K562 (cell line): ENCODE data around the gene COX6B2. TPM values are rescaled to one million over a fixed set of nuclear protein-coding genes. Genes with fewer than 3 reads are reported as not detected.

Experiments used
- ATAC-seq: fragments of 200-7000 bp; cut with Tn5 transposase; 3 replicates; pipeline ENCODE4 v1.9.1; 2020; ENCODE audit warnings: moderate library complexity
- BruUV-seq: library from RNA; stranded (reverse); fragments of 400-500 nt; replicated peaks from 2 replicates; lab custom pipeline; 2021; lab: Mats Ljungman, UMichigan
- CTCF ChIA-PET: fragments of 300-600 bp; formaldehyde crosslinking; extraction: SDS; loops from one replicate; lab custom pipeline; 2021; ENCODE audit warnings: low intra/inter-chr PET ratio; lab: Yijun Ruan, JAX
- POLR2A ChIA-PET: fragments of 300-600, 350-650 bp; sonication (Branson Sonifier 250); formaldehyde crosslinking; extraction: SDS; loops from one replicate; lab custom pipeline; 2021; ENCODE audit warnings: antibody characterized with exemption, inconsistent platforms; lab: Yijun Ruan, JAX
- DNase-seq, 4 experiments: peaks; one replicate each; pipeline versions ENCODE4 v3.0.0 to v3.0.0-alpha.2; 2011 to 2018; ENCODE audit warnings: low spot score in 3 of 4, mixed read lengths in 3 of 4; ENCODE audit errors: extremely low read depth in 1 of 4
- FAIRE-seq: peaks from 2 replicates; lab custom pipeline; 2011; peaks lifted over from hg19 to GRCh38; lab: Jason Lieb, UNC
- H2AFZ ChIP-seq: 2 replicates; pipeline ENCODE4 v1.6.0; 2011; ENCODE audit warnings: low read depth, low read length, control low read depth, inconsistent platforms
- H3K27ac ChIP-seq: fragments of 200-600 bp; 3 replicates; pipeline ENCODE4 v1.8.0; 2011; ENCODE audit warnings: low read depth, mild to moderate bottlenecking, control low read depth, inconsistent platforms, low read length, moderate library complexity, mixed read lengths; ENCODE audit errors: extremely low read depth
- H3K27me3 ChIP-seq, 2 experiments: fragments of 300-600 bp in 1 of 2; 2 replicates in 1 of 2; 3 replicates in 1 of 2; pipeline versions ENCODE4 v1.6.0 to v1.8.0; 2011; ENCODE audit warnings: inconsistent platforms in 2 of 2, low read length in 2 of 2, mild to moderate bottlenecking in 1 of 2, mixed read lengths in 1 of 2, moderate library complexity in 1 of 2; ENCODE audit not compliant: control insufficient read depth in 2 of 2, insufficient read depth in 2 of 2
- H3K36me3 ChIP-seq: fragments of 300-600 bp; 3 replicates; pipeline ENCODE4 v1.8.0; 2011; ENCODE audit warnings: mild to moderate bottlenecking, low read length, inconsistent platforms; ENCODE audit not compliant: control insufficient read depth, insufficient read depth
- H3K4me1 ChIP-seq, 2 experiments: fragments of 200-600 bp in 1 of 2; replicated peaks in 1 of 2; 2 replicates in 1 of 2; 3 replicates in 1 of 2; pipeline versions ENCODE4 v1.5.1 to v1.8.0; 2011; ENCODE audit warnings: inconsistent platforms in 2 of 2, low read length in 2 of 2, mild to moderate bottlenecking in 1 of 2, mixed read lengths in 1 of 2, moderate library complexity in 1 of 2; ENCODE audit not compliant: control insufficient read depth in 2 of 2, insufficient read depth in 2 of 2
- H3K4me2 ChIP-seq: 2 replicates; pipeline ENCODE4 v1.6.1; 2011; ENCODE audit warnings: low read length, control low read depth, inconsistent platforms, mixed read lengths; ENCODE audit not compliant: insufficient read depth
- H3K4me3 ChIP-seq: fragments of 200-600 bp; sonication (generic), shearing (Covaris generic); 2 replicates; pipeline ENCODE4 v1.5.1; 2016; ENCODE audit warnings: control low read depth, inconsistent platforms
- H3K79me2 ChIP-seq: fragments of 200-600 bp; 3 replicates; pipeline ENCODE4 v1.8.0; 2011; ENCODE audit warnings: low read length, inconsistent platforms; ENCODE audit not compliant: control insufficient read depth, insufficient read depth
- H3K9ac ChIP-seq, 2 experiments: 2 replicates each; pipeline versions ENCODE4 v1.6.0 to v1.6.1; 2011; ENCODE audit warnings: low read depth in 2 of 2, low read length in 2 of 2, control low read depth in 1 of 2, inconsistent platforms in 1 of 2, mild to moderate bottlenecking in 1 of 2, mixed read lengths in 1 of 2; ENCODE audit not compliant: insufficient read depth in 1 of 2
- H3K9me1 ChIP-seq: one replicate; pipeline ENCODE4 v1.6.0; 2011; ENCODE audit warnings: inconsistent platforms, mild to moderate bottlenecking, low read length, moderate library complexity; ENCODE audit not compliant: control insufficient read depth, insufficient read depth
- H3K9me3 ChIP-seq: replicated peaks from 2 replicates; pipeline ENCODE4 v1.5.1; 2011; ENCODE audit warnings: low read depth, low read length, inconsistent platforms; ENCODE audit not compliant: control insufficient read depth, insufficient read depth
- H4K20me1 ChIP-seq: replicated peaks from 2 replicates; pipeline ENCODE4 v1.6.1; 2011; ENCODE audit warnings: low read length, inconsistent platforms, mixed read lengths; ENCODE audit not compliant: control insufficient read depth, insufficient read depth
- BMI1 ChIP-seq: fragments of 150-350 bp; IDR thresholded peaks from 2 replicates; pipeline ENCODE4 v1.6.1; 2014; ENCODE audit warnings: low read length
- CEBPG ChIP-seq, 3 experiments: fragments of 200-800 bp in 1 of 3; sonication (Bioruptor generic) in 1 of 3; sonication (generic) in 1 of 3; formaldehyde crosslinking in 1 of 3; IDR thresholded peaks in 2 of 3; conservative IDR thresholded peaks in 1 of 3; 2 replicates each; pipeline versions ENCODE4 v1.6.1 to v1.8.0; 2016 to 2022; ENCODE audit warnings: missing compliant biosample characterization in 2 of 3, missing genetic modification characterization in 2 of 3, mild to moderate bottlenecking in 1 of 3, missing genetic modification reagents in 1 of 3
- CREM ChIP-seq: IDR thresholded peaks from 2 replicates; pipeline ENCODE4 v1.6.1; 2014; ENCODE audit warnings: antibody characterized with exemption, low read depth
- EP400 ChIP-seq: fragments of 450-650 bp; IDR thresholded peaks from 2 replicates; pipeline ENCODE4 v1.6.1; 2017; ENCODE audit warnings: antibody characterized with exemption, mild to moderate bottlenecking, moderate library complexity
- FUS ChIP-seq: fragments of 200-400 bp; formaldehyde crosslinking; optimal IDR thresholded peaks from 2 replicates; pipeline ENCODE3; 2017; ENCODE audit warnings: low read depth, low read length
- HDGF ChIP-seq: fragments of 450-650 bp; IDR thresholded peaks from 2 replicates; pipeline ENCODE4 v1.6.1; 2016
- POLR2AphosphoS5 ChIP-seq: IDR thresholded peaks from 2 replicates; pipeline ENCODE4 v1.6.1; 2011; ENCODE audit warnings: mild to moderate bottlenecking, low read depth, low read length, moderate library complexity; ENCODE audit not compliant: control insufficient read depth, insufficient read depth
- RFX1 ChIP-seq: fragments of 450-650 bp; IDR thresholded peaks from 2 replicates; pipeline ENCODE4 v1.6.1; 2016; ENCODE audit warnings: mild to moderate bottlenecking, moderate library complexity
- SMAD2 ChIP-seq: fragments of 150-350 bp; IDR thresholded peaks from 2 replicates; pipeline ENCODE4 v1.6.1; 2014; ENCODE audit warnings: low read depth, mild to moderate bottlenecking, low read length
- TCF7L2 ChIP-seq: fragments of 150-350 bp; IDR thresholded peaks from 2 replicates; pipeline ENCODE4 v1.6.1; 2016; ENCODE audit warnings: low read depth, mild to moderate bottlenecking, low read length, moderate library complexity
- TEAD2 ChIP-seq: fragments of 450-650 bp; IDR thresholded peaks from 2 replicates; pipeline ENCODE4 v1.6.1; 2016; ENCODE audit warnings: missing genetic modification characterization, control low read depth, missing compliant biosample characterization
- ZNF175 ChIP-seq: fragments of 200-800 bp; sonication (Bioruptor generic); IDR thresholded peaks from 2 replicates; pipeline ENCODE4 v1.6.1; 2016; ENCODE audit warnings: low read depth, mild to moderate bottlenecking, missing genetic modification characterization, missing compliant biosample characterization
- ZNF3 ChIP-seq: fragments of 250-450 bp; sonication (Bioruptor Pico); IDR thresholded peaks from 2 replicates; pipeline ENCODE4 v1.5.0; 2021; ENCODE audit warnings: mild to moderate bottlenecking, moderate library complexity
- ZNF395 ChIP-seq: fragments of 200-800 bp; sonication (Bioruptor generic); IDR thresholded peaks from 2 replicates; pipeline ENCODE4 v1.6.1; 2017; ENCODE audit warnings: missing genetic modification characterization, missing compliant biosample characterization
- ZNF75A ChIP-seq: fragments of 450-650 bp; formaldehyde crosslinking; IDR thresholded peaks from 2 replicates; pipeline ENCODE4 v1.4.0; 2020; ENCODE audit warnings: mild to moderate bottlenecking
- WGBS: fragments of 100-300 bp; shearing (Covaris generic); methylation state at CpG from one replicate; pipeline ENCODE4 v1.1.6; 2016; ENCODE audit warnings: low coverage, mixed read lengths; ENCODE audit not compliant: insufficient coverage; ENCODE audit errors: missing lambda C conversion rate; 5-methylcytosine and 5-hydroxymethylcytosine counted together
- in situ Hi-C: fragments of 300-500 bp; cut with MboI; formaldehyde crosslinking; loops from 4 replicates; pipeline ENCODE4 v1.15.0; 2018; ENCODE audit warnings: inconsistent platforms, mixed read lengths
- intact Hi-C: fragments of 100-400 bp; cut with micrococcal nuclease; formaldehyde crosslinking; loops from 2 replicates; pipeline ENCODE4 v1.14.2; 2022
- polyA plus RNA-seq, 8 experiments: library from polyadenylated mRNA; depleted of rRNA in 4 of 8; stranded (reverse) in 5 of 8; unstranded in 3 of 8; fragments of >200 nt; fragmentation: Nextera tagmentation in 2 of 8; fragmentation: Illumina TruSeq in 1 of 8; extraction: Ambion mirVana in 2 of 8; extraction: Trizol in 1 of 8; gene quantifications; 2 replicates each; pipeline versions ENCODE4 v1.2.1 to v1.2.3, GENCODE V29; 2011 to 2014; ENCODE audit warnings: inconsistent platforms in 1 of 8, missing spikeins in 1 of 8
- total RNA-seq, 7 experiments: library from RNA; depleted of rRNA in 6 of 7; stranded (reverse); fragments of >200 nt in 6 of 7; fragmentation: Illumina TruSeq in 2 of 7; extraction: Trizol in 2 of 7; gene quantifications; 2 replicates each; pipeline versions ENCODE4 v1.2.1 to v1.2.3, GENCODE V29; 2011 to 2021; ENCODE audit warnings: low replicate concordance in 1 of 7
- TF ChIP-seq, protein P1 (sequence below): sonication (generic); formaldehyde crosslinking; IDR thresholded peaks from 2 replicates; pipeline ENCODE4 v1.9.0; 2022; ENCODE audit warnings: mild to moderate bottlenecking, missing genetic modification reagents
- TF ChIP-seq, protein P2 (sequence below): fragments of 450-650 bp; IDR thresholded peaks from 2 replicates; pipeline ENCODE4 v1.6.1; 2016; ENCODE audit warnings: antibody characterized with exemption

Gene COX6B2
- total and polyA plus RNA-seq, 9 of the 15 experiments (the other 6 are each of a cell fraction or from before 2014, with no cell fraction given): 0.40 to 2.5 (median 0.83) TPM

DNA sequence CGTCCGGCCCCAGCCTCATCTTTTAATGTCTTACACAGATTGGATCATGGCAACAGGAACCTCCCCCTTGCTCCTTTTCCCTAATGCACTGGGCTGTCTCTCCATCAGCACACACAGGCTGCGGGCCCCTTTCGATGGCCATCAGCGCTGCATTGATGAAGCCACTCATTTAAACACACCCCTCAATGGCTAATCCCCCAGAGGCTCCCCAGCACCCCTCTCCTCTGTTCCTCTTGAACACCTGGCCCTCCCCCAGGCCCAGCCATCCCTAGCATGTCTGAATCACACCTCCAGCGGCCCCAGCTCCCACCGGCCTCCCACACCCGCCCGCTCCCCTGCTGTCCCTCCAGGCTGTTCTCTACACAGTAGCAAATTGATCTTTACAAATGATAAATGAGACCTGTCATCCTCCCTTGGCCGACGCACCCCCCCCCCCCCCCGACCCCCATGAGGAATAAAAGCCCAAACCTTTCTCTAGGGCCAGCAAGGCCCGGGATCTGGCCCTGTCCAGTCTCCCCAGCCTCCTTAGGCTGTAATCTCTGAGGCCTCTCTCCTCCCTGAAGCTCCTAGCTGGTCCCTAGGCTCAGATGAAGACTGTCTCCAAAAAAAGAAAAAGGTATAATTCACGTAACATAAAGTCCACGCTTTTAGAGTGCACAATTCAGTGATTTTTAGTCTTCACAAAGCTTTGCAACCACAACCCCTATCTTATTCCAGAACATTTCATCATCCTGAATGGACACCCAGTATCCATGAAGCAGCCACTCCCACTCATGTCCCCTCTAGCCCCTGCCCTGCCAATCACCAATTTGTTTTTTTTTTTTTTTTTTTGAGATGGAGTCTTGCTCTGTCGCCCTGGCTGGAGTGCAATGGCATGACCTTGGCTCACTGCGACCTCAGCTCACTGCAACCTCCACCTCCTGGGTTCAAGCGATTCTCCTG, 38.6 kb upstream of the COX6B2 start:
- Histone ChIP-seq H3K79me2 (peaks cover 19% of the 10 kb centered on the region), H3K9me3 (no peaks in the 10 kb centered on the region), H3K27me3 (no peaks in the 10 kb centered on the region), H3K27ac (no peak overlapping the region), H4K20me1 (peaks cover 34% of the 10 kb centered on the region), H2AFZ (no peak overlapping the region), H3K4me3 (no peak overlapping the region), H3K9ac (no peak overlapping the region), H3K4me2 (no peak overlapping the region), H3K36me3 (peaks cover 34% of the 10 kb centered on the region), H3K9me1 (peaks cover 19% of the 10 kb centered on the region), H3K4me1 (peaks cover 32 to 45% of the 10 kb centered on the region in 2 experiments)
- intact Hi-C loops (no loop called here), in situ Hi-C loops (no loop called here)
- WGBS: 47% methylated on average over 17 of the region's 18 CpGs
- ChIA-PET CTCF (no interaction called here), POLR2A (interaction anchor here (12.9 kb wide), 1 partner anchor 12 kb away, joined by 195 read pairs; the partner anchor contains the start of gene UBE2S)
- DNase-seq (peak in 1 of 4 experiments; percentile 28), FAIRE-seq (no peak), ATAC-seq (no peak)
- BruUV-seq: no TSS peak
- TF ChIP-seq POLR2AphosphoS5: no peak
- TF ChIP-seq HDGF: no peak
- peak; percentile 60; the same call in 1 of the 2 replicates for TF ChIP-seq CEBPG (CRISPR knock-in tag; IDR thresholded peaks at IDR 0.05)
- TF ChIP-seq CEBPG (tag; conservative IDR thresholded peaks at IDR 0.05 in 1 of 2, IDR thresholded peaks at IDR 0.05 in 1 of 2): no peak; a peak in 1 of 4 replicates
- no peak for TF ChIP-seq BMI1
- no peak for TF ChIP-seq RFX1
- TF ChIP-seq EP400: no peak
- TF ChIP-seq SMAD2: no peak
- TF ChIP-seq FUS: no peak
- TF ChIP-seq ZNF3 (CRISPR knock-in tag): no peak
- no peak for TF ChIP-seq TEAD2
- no peak for TF ChIP-seq CREM
- TF ChIP-seq TCF7L2: no peak
- TF ChIP-seq, protein P1, sequence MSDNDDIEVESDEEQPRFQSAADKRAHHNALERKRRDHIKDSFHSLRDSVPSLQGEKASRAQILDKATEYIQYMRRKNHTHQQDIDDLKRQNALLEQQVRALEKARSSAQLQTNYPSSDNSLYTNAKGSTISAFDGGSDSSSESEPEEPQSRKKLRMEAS (CRISPR knock-in tag): no peak
- TF ChIP-seq ZNF75A: no peak
- TF ChIP-seq ZNF395 (CRISPR knock-in tag): no peak
- TF ChIP-seq, protein P2, sequence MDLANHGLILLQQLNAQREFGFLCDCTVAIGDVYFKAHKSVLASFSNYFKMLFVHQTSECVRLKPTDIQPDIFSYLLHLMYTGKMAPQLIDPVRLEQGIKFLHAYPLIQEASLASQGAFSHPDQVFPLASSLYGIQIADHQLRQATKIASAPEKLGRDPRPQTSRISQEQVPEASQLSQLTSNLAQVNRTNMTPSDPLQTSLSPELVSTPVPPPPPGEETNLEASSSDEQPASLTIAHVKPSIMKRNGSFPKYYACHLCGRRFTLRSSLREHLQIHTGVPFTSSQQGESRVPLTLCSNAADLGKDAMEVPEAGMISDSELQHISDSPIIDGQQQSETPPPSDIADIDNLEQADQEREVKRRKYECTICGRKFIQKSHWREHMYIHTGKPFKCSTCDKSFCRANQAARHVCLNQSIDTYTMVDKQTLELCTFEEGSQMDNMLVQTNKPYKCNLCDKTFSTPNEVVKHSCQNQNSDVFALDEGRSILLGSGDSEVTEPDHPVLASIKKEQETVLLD: no peak
- 0 out of 2 replicates have a peak, but pooled peaks have one; percentile 35 for TF ChIP-seq ZNF175 (CRISPR knock-in tag)
